ENCODE results near the gene SPRR2D.

Gene SPRR2D

GRCh38 chr1:153071511-153071910 is 30.6 kb upstream of the SPRR2D start, which contains the start of gene SPRR2B:
Gene SPRR2B (minus strand): TSS chr1:153071611. CDS start chr1:153070839, 772 bp downstream.
- no peak within 1 kb of the TSS for H2AFZ ChIP-seq
- H3K27me3 ChIP-seq (ENCODE audit: control insufficient read depth, insufficient read depth, low read length), result no peaks in the 10 kb centered on the region
- no peaks in the 10 kb centered on the region for H3K9me3 ChIP-seq (ENCODE audit: control insufficient read depth, low read length)
- TF ChIP-seq CTCF (IDR thresholded peaks at IDR 0.05), result no peak
- H3K36me3 ChIP-seq (ENCODE audit: control insufficient read depth, insufficient read depth, low read length), result no peaks in the 10 kb centered on the region
- H3K79me2 ChIP-seq, result no peaks in the 10 kb centered on the region
- H3K27ac ChIP-seq, result no peak within 1 kb of the TSS
- no peak within 1 kb of the TSS for H3K4me3 ChIP-seq (ENCODE audit: low read depth, low read length)
- no peak within 1 kb of the TSS for H3K4me2 ChIP-seq (ENCODE audit: low read length)
- no peaks in the 10 kb centered on the region for H3K4me1 ChIP-seq
- H3K9ac ChIP-seq, result no peak within 1 kb of the TSS

- Histone ChIP-seq H3K4me2 (ENCODE audit: low read length) (no peak overlapping the region), H3K9ac (no peak overlapping the region), H3K27me3 (ENCODE audit: control insufficient read depth, insufficient read depth, low read length) (no peaks in the 10 kb centered on the region), H3K79me2 (no peaks in the 10 kb centered on the region), H2AFZ (no peak overlapping the region), H3K9me3 (ENCODE audit: control insufficient read depth, low read length) (no peaks in the 10 kb centered on the region), H3K36me3 (ENCODE audit: control insufficient read depth, insufficient read depth, low read length) (no peaks in the 10 kb centered on the region), H3K27ac (no peak overlapping the region), H3K4me1 (no peaks in the 10 kb centered on the region), H3K4me3 (ENCODE audit: low read depth, low read length) (no peak overlapping the region)
- no peak for TF ChIP-seq CTCF (IDR thresholded peaks at IDR 0.05)
Measured at GRCh38 chr1:153070243-153070642, 29.3 kb upstream of the SPRR2D start.

GRCh38 chr1:153058826-153059784 is 18.2 kb upstream of the SPRR2D start:
- no peak overlapping the region for H2AFZ ChIP-seq
- no peaks in the 10 kb centered on the region for H3K79me2 ChIP-seq
- no peaks in the 10 kb centered on the region for H3K9me3 ChIP-seq (ENCODE audit: control insufficient read depth, low read length)
- no peak overlapping the region for H3K27ac ChIP-seq
- no peaks in the 10 kb centered on the region for H3K27me3 ChIP-seq (ENCODE audit: control insufficient read depth, insufficient read depth, low read length)
- no peaks in the 10 kb centered on the region for H3K4me1 ChIP-seq
- TF ChIP-seq CTCF (IDR thresholded peaks at IDR 0.05), result no peak
- no peaks in the 10 kb centered on the region for H3K36me3 ChIP-seq (ENCODE audit: control insufficient read depth, insufficient read depth, low read length)
- no peak overlapping the region for H3K4me3 ChIP-seq (ENCODE audit: low read depth, low read length)
- no peak overlapping the region for H3K4me2 ChIP-seq (ENCODE audit: low read length)
- no peak overlapping the region for H3K9ac ChIP-seq

- no peaks in the 10 kb centered on the region for H3K36me3 ChIP-seq (ENCODE audit: control insufficient read depth, insufficient read depth, low read length)
- H3K9ac ChIP-seq, result no peak overlapping the region
- H3K4me3 ChIP-seq (ENCODE audit: low read depth, low read length), result no peak overlapping the region
- H3K4me2 ChIP-seq (ENCODE audit: low read length), result no peak overlapping the region
- H3K27ac ChIP-seq, result no peak overlapping the region
- no peaks in the 10 kb centered on the region for H3K79me2 ChIP-seq
- H3K9me3 ChIP-seq (ENCODE audit: control insufficient read depth, low read length), result no peaks in the 10 kb centered on the region
- H3K4me1 ChIP-seq, result no peaks in the 10 kb centered on the region
- H3K27me3 ChIP-seq (ENCODE audit: control insufficient read depth, insufficient read depth, low read length), result no peaks in the 10 kb centered on the region
- no peak overlapping the region for H2AFZ ChIP-seq
- TF ChIP-seq CTCF (IDR thresholded peaks at IDR 0.05), result no peak
Measured at GRCh38 chr1:153058154-153058553, 17.2 kb upstream of the SPRR2D start.
